ENCODE measurements around the gene SURF2. TPM values are rescaled to one million over a fixed set of nuclear protein-coding genes. Genes with fewer than 3 reads are reported as not detected.
"Not testable (repeated sequence)": the region's sequence is repeated elsewhere in the genome, so short reads cannot be mapped to it uniquely, and the experiment has no call there.

The SURF2 gene
- total RNA-seq, 1 experiment from 2014 or later, result 27.8 TPM

- CTCF ChIA-PET, result interaction anchor here (0.7 to 1.5 kb wide), 4 partner anchors 37 to 352 kb away, joined by 3 read pairs; no protein-coding TSS in a partner anchor
These were observed 20.9 kb downstream of the SURF2 start for GRCh38 chr9:133377280-133377679.

GRCh38 chr9:133377721-133378216 lies 21.4 kb downstream of the SURF2 start:
- TF ChIP-seq MAX (IDR thresholded peaks at IDR 0.05) (0 out of 2 replicates have a peak, but pooled peaks have one; percentile 36), SRF (IDR thresholded peaks at IDR 0.05; ENCODE audit: low read depth) (no peak)
- ChIA-PET POLR2A (interaction anchor here (2.7 kb wide), 1 partner anchor 29 kb away, joined by 15 read pairs; the partner anchor contains the start of genes MED22 and RPL7A), CTCF (interaction anchor here (1.0 to 1.5 kb wide), 2 partner anchors 48 to 109 kb away, joined by 3 read pairs; no protein-coding TSS in a partner anchor), RAD21 (ENCODE audit: low non-redundant PET in 1 of 2, low total read pairs in 2 of 2, uncharacterized antibody in 2 of 2, unreplicated experiment in 2 of 2) (interaction anchor here in 1 of 2 experiments (0.5 kb wide), 1 partner anchor 181 kb away, joined by 3 read pairs; no protein-coding TSS in a partner anchor)
- intact Hi-C loops (cut with micrococcal nuclease), result no loop called here
- H3K9me2 ChIP-seq (ENCODE audit: insufficient read depth), result no peaks in the 10 kb centered on the region
- H3K4me3 ChIP-seq (replicated peaks in 1 of 2; ENCODE audit: low read depth in 1 of 2, low read length in 2 of 2), result no peak overlapping the region
- peak; percentile 18; the same call in 1 of the 2 replicates for ATAC-seq
- BruUV-seq (replicated peaks), result no TSS peak
- H3K27ac ChIP-seq (ENCODE audit: low read depth, low read length), result no peak overlapping the region
- H3K9me3 ChIP-seq (ENCODE audit: control insufficient read depth in 1 of 2, insufficient read depth in 1 of 2, low read depth in 1 of 2, low read length in 2 of 2), result peaks cover 0 to 2% of the 10 kb centered on the region in 2 experiments; a peak in 1 of 4 replicates
- no peak overlapping the region for H3K9ac ChIP-seq (ENCODE audit: low read length)
- peaks cover 31% of the 10 kb centered on the region for H3K79me2 ChIP-seq (ENCODE audit: insufficient read depth, low read length)
- H3K36me3 ChIP-seq (ENCODE audit: control insufficient read depth in 1 of 2, insufficient read depth in 2 of 2, low read length in 2 of 2), result peaks cover 2 to 6% of the 10 kb centered on the region in 2 experiments; a peak in 3 of 4 replicates
- DNase-seq (ENCODE audit: low read depth, low spot score), result no peak
- no peak overlapping the region for H2AFZ ChIP-seq (ENCODE audit: low read depth, low read length, poor library complexity, severe bottlenecking)
- peak overlapping the region; percentile 55 for H3K4me2 ChIP-seq (ENCODE audit: low read length)
- H4K20me1 ChIP-seq (ENCODE audit: insufficient read depth), result 0 out of 2 replicates have a peak, but pooled peaks cover 6% of the 10 kb centered on the region
- H3K27me3 ChIP-seq (ENCODE audit: insufficient read depth, low read length), result no peaks in the 10 kb centered on the region
- H3K4me1 ChIP-seq (ENCODE audit: control insufficient read depth in 1 of 2, insufficient read depth in 2 of 2, low read length in 2 of 2), result peaks cover 21 to 29% of the 10 kb centered on the region in 2 experiments

More at GRCh38 chr9:133377280-133377679, 20.9 kb downstream of the SURF2 start:
- ChIA-PET RAD21 (ENCODE audit: low non-redundant PET in 1 of 2, low total read pairs in 2 of 2, uncharacterized antibody in 2 of 2, unreplicated experiment in 2 of 2) (interaction anchor here in 1 of 2 experiments (0.5 kb wide), 1 partner anchor 180 kb away, joined by 3 read pairs; no protein-coding TSS in a partner anchor), POLR2A (interaction anchor here (0.8 to 2.7 kb wide), 2 partner anchors 29 to 102 kb away, joined by 3 to 15 read pairs; partner anchors contain the start of genes MED22, RPL7A and SLC2A6)
- H3K4me1 ChIP-seq (ENCODE audit: control insufficient read depth in 1 of 2, insufficient read depth in 2 of 2, low read length in 2 of 2), result peaks cover 21 to 29% of the 10 kb centered on the region in 2 experiments
- H3K9ac ChIP-seq (ENCODE audit: low read length); H3K36me3 ChIP-seq (ENCODE audit: control insufficient read depth in 1 of 2, insufficient read depth in 2 of 2, low read length in 2 of 2); DNase-seq (ENCODE audit: low read depth, low spot score); H3K27ac ChIP-seq (ENCODE audit: low read depth, low read length); ATAC-seq; H2AFZ ChIP-seq (ENCODE audit: low read depth, low read length, poor library complexity, severe bottlenecking); H3K4me3 ChIP-seq (replicated peaks in 1 of 2; ENCODE audit: low read depth in 1 of 2, low read length in 2 of 2); intact Hi-C loops (cut with micrococcal nuclease); H4K20me1 ChIP-seq (ENCODE audit: insufficient read depth); H3K9me3 ChIP-seq (ENCODE audit: control insufficient read depth in 1 of 2, insufficient read depth in 1 of 2, low read depth in 1 of 2, low read length in 2 of 2); BruUV-seq (replicated peaks); H3K27me3 ChIP-seq (ENCODE audit: insufficient read depth, low read length); H3K9me2 ChIP-seq (ENCODE audit: insufficient read depth): not testable (repeated sequence)
- peaks cover 36% of the 10 kb centered on the region for H3K79me2 ChIP-seq (ENCODE audit: insufficient read depth, low read length)
- H3K4me2 ChIP-seq (ENCODE audit: low read length), result peak overlapping the region; percentile 55; the same call in 1 of the 2 replicates
